GM23338 (cell line): ENCODE measurements around the gene TET2. TPM values are rescaled to one million over a fixed set of nuclear protein-coding genes. Genes with fewer than 3 reads are reported as not detected.

ENCODE experiments used
- ATAC-seq: fragments of 200-7000 bp; cut with Tn5 transposase; 3 replicates; pipeline ENCODE4 v1.9.1; 2020
- DNase-seq: peaks from one replicate; pipeline ENCODE4 v3.0.0-alpha.2; 2015; ENCODE audit warnings: low spot score
- H2AFZ ChIP-seq: fragments of 200-600 bp; sonication (generic); 2 replicates; pipeline ENCODE4 v1.8.0; 2016; ENCODE audit warnings: antibody characterized with exemption, mild to moderate bottlenecking, moderate library complexity
- H3F3A ChIP-seq: fragments of 200-600 bp; sonication (generic); replicated peaks from 2 replicates; pipeline ENCODE4 v1.8.0; 2017; ENCODE audit warnings: antibody characterized with exemption, mixed run types, low read depth
- H3K27ac ChIP-seq: fragments of 200-600 bp; sonication (generic); 2 replicates; pipeline ENCODE4 v1.6.1; 2016; ENCODE audit warnings: low read depth
- H3K27me3 ChIP-seq: fragments of 200-600 bp; sonication (generic); 2 replicates; pipeline ENCODE4 v1.8.0; 2016; ENCODE audit warnings: mild to moderate bottlenecking, mixed run types, moderate library complexity; ENCODE audit not compliant: insufficient read depth
- H3K36me3 ChIP-seq: fragments of 200-600 bp; sonication (generic); 2 replicates; pipeline ENCODE4 v1.8.0; 2016; ENCODE audit warnings: mild to moderate bottlenecking; ENCODE audit not compliant: insufficient read depth
- H3K4me1 ChIP-seq: fragments of 200-600 bp; sonication (generic); 2 replicates; pipeline ENCODE4 v1.8.0; 2016; ENCODE audit warnings: mild to moderate bottlenecking, moderate library complexity; ENCODE audit not compliant: insufficient read depth
- H3K4me2 ChIP-seq: fragments of 200-600 bp; sonication (generic); 2 replicates; pipeline ENCODE4 v1.7.1; 2017; ENCODE audit warnings: mixed run types
- H3K4me3 ChIP-seq: fragments of 200-600 bp; sonication (generic); 2 replicates; pipeline ENCODE4 v1.6.1; 2016; ENCODE audit warnings: mixed run types
- H3K79me2 ChIP-seq: fragments of 200-600 bp; sonication (generic); replicated peaks from 2 replicates; pipeline ENCODE4 v1.8.0; 2017; ENCODE audit warnings: mild to moderate bottlenecking; ENCODE audit not compliant: insufficient read depth
- H3K9me2 ChIP-seq: fragments of 200-600 bp; sonication (generic); 2 replicates; pipeline ENCODE4 v1.8.0; 2017; ENCODE audit not compliant: insufficient read depth
- H4K20me1 ChIP-seq: fragments of 200-600 bp; sonication (generic); replicated peaks from 2 replicates; pipeline ENCODE4 v1.8.0; 2017; ENCODE audit warnings: mild to moderate bottlenecking; ENCODE audit not compliant: insufficient read depth
- H3K27ac Mint-ChIP-seq: 2 replicates; pipeline ENCODE4 v1.8.0; 2020; ENCODE audit warnings: inconsistent platforms, mild to moderate bottlenecking, moderate library complexity, mixed read lengths
- H3K27me3 Mint-ChIP-seq: 3 replicates; pipeline ENCODE4 v1.8.0; 2022; ENCODE audit warnings: low read depth, mild to moderate bottlenecking, moderate library complexity, mixed read lengths, inconsistent platforms; ENCODE audit not compliant: insufficient read depth, poor library complexity
- H3K36me3 Mint-ChIP-seq: 3 replicates; pipeline ENCODE4 v1.8.0; 2021; ENCODE audit warnings: low read depth, mild to moderate bottlenecking, inconsistent platforms, moderate library complexity, mixed read lengths
- H3K4me1 Mint-ChIP-seq: 3 replicates; pipeline ENCODE4 v1.8.0; 2020; ENCODE audit warnings: mild to moderate bottlenecking, inconsistent platforms, mixed read lengths
- H3K4me3 Mint-ChIP-seq: 3 replicates; pipeline ENCODE4 v1.8.0; 2021; ENCODE audit warnings: moderate library complexity, mild to moderate bottlenecking, inconsistent platforms, mixed read lengths
- H3K9me3 Mint-ChIP-seq: 3 replicates; pipeline ENCODE4 v1.8.0; 2020; ENCODE audit warnings: moderate library complexity, mild to moderate bottlenecking, inconsistent platforms, mixed read lengths
- CREB1 ChIP-seq: fragments of 250-450 bp; sonication (Bioruptor Pico); IDR thresholded peaks from 2 replicates; pipeline ENCODE4 v1.5.0; 2020; ENCODE audit warnings: low read depth, mild to moderate bottlenecking, moderate library complexity
- CTCF ChIP-seq, 2 experiments: fragments of 200-600 bp in 1 of 2; sonication (generic) in 1 of 2; conservative IDR thresholded peaks; 2 replicates each; pipeline versions ENCODE4 v1.5.1 to v1.6.1; 2016 to 2017; ENCODE audit warnings: antibody characterized with exemption in 2 of 2, low read depth in 2 of 2, mild to moderate bottlenecking in 2 of 2, moderate library complexity in 1 of 2
- ETS1 ChIP-seq: IDR thresholded peaks from 2 replicates; pipeline ENCODE4 v1.6.1; 2016; ENCODE audit warnings: antibody characterized with exemption
- EZH2 ChIP-seq: fragments of 200-600 bp; sonication (generic); IDR thresholded peaks from one replicate; pipeline ENCODE4 v1.8.0; 2017; ENCODE audit warnings: antibody characterized with exemption, mild to moderate bottlenecking, low read depth; ENCODE audit not compliant: unreplicated experiment
- EZH2phosphoT487 ChIP-seq: fragments of 200-600 bp; sonication (generic); IDR thresholded peaks from one replicate; pipeline ENCODE4 v1.8.1; 2018; ENCODE audit warnings: antibody characterized with exemption; ENCODE audit not compliant: unreplicated experiment
- JUNB ChIP-seq: IDR thresholded peaks from one replicate; pipeline ENCODE4 v1.6.1; 2016; ENCODE audit warnings: antibody characterized with exemption; ENCODE audit not compliant: unreplicated experiment
- NANOG ChIP-seq: IDR thresholded peaks from 2 replicates; pipeline ENCODE4 v1.6.1; 2016; ENCODE audit warnings: antibody characterized with exemption, borderline replicate concordance
- POLR2AphosphoS5 ChIP-seq: IDR thresholded peaks from 2 replicates; pipeline ENCODE4 v1.6.1; 2016; ENCODE audit warnings: antibody characterized with exemption, low read depth
- REST ChIP-seq: IDR thresholded peaks from one replicate; pipeline ENCODE4 v1.6.1; 2018; ENCODE audit warnings: antibody characterized with exemption; ENCODE audit not compliant: unreplicated experiment
- STAT1 ChIP-seq: IDR thresholded peaks from one replicate; pipeline ENCODE4 v1.6.1; 2016; ENCODE audit warnings: antibody characterized with exemption; ENCODE audit not compliant: unreplicated experiment
- ZNF114 ChIP-seq: fragments of 250-450 bp; sonication (Bioruptor Pico); IDR thresholded peaks from 2 replicates; pipeline ENCODE4 v1.5.0; 2020; ENCODE audit warnings: mild to moderate bottlenecking, moderate library complexity
- ZNF331 ChIP-seq: fragments of 250-450 bp; sonication (Bioruptor Pico); IDR thresholded peaks from 2 replicates; pipeline ENCODE4 v1.5.0; 2020; ENCODE audit warnings: low read depth, mild to moderate bottlenecking, moderate library complexity
- ZNF462 ChIP-seq: fragments of 250-450 bp; sonication (Bioruptor Pico); IDR thresholded peaks from 2 replicates; pipeline ENCODE4 v1.5.0; 2020; ENCODE audit warnings: mild to moderate bottlenecking, moderate library complexity
- polyA plus RNA-seq: library from polyadenylated mRNA; unstranded; fragments of >200 nt; fragmentation: Nextera tagmentation; extraction: Ambion mirVana; gene quantifications from 2 replicates; pipeline ENCODE4 v1.2.1, GENCODE V29; 2016
- total RNA-seq: library from RNA; depleted of rRNA; stranded (reverse); fragments of >200 nt; shearing (Covaris generic); gene quantifications from 2 replicates; pipeline ENCODE4 v1.2.3, GENCODE V29; 2014

Gene TET2
- total and polyA plus RNA-seq, 2 experiments from 2014 or later = 1.2 to 2.2 TPM

GRCh38 chr4:105276361-105277104 is 129.9 kb downstream of the TET2 start:
- no peak overlapping the region for H3K27ac Mint-ChIP-seq
- 0 out of 2 replicates have a peak, but pooled peaks cover 3% of the 10 kb centered on the region for H3K4me1 ChIP-seq
- no peaks in the 10 kb centered on the region for H4K20me1 ChIP-seq
- H3K9me3 Mint-ChIP-seq = no peaks in the 10 kb centered on the region
- no peak overlapping the region for H3K27ac ChIP-seq
- H2AFZ ChIP-seq = no peak overlapping the region
- no peaks in the 10 kb centered on the region for H3K27me3 ChIP-seq
- H3K79me2 ChIP-seq = no peaks in the 10 kb centered on the region
- ATAC-seq (no peak), DNase-seq (no peak)
- no peak overlapping the region for H3K4me3 ChIP-seq
- peaks cover 10% of the 10 kb centered on the region; the same call in 2 of the 3 replicates for H3K4me1 Mint-ChIP-seq
- no peaks in the 10 kb centered on the region; the same call in 2 of the 3 replicates for H3K36me3 Mint-ChIP-seq
- H3K4me2 ChIP-seq = no peak overlapping the region
- TF ChIP-seq CREB1 (CRISPR knock-in tag) (no peak), REST (no peak), POLR2AphosphoS5 (no peak), ETS1 (no peak), ZNF331 (no peak), STAT1 (no peak), EZH2 (no peak), JUNB (no peak), ZNF462 (CRISPR knock-in tag) (no peak), EZH2phosphoT487 (no peak), ZNF114 (no peak), CTCF (conservative IDR thresholded peaks at IDR 0.05; ENCODE audit: low read depth in 2 of 2) (no peak), NANOG (no peak)
- no peaks in the 10 kb centered on the region for H3K27me3 Mint-ChIP-seq
- no peak overlapping the region for H3K4me3 Mint-ChIP-seq
- 0 out of 2 replicates have a peak, but pooled peaks cover 6% of the 10 kb centered on the region for H3K9me2 ChIP-seq
- no peaks in the 10 kb centered on the region for H3K36me3 ChIP-seq
- no peaks in the 10 kb centered on the region for H3F3A ChIP-seq
